HepG2 (cell line): ENCODE measurements around the gene PAMR1. TPM values are rescaled to one million over a fixed set of nuclear protein-coding genes. Genes with fewer than 3 reads are reported as not detected.

ENCODE experiments used
- ATAC-seq: fragments of 200-7000 bp; cut with Tn5 transposase; 3 replicates; pipeline ENCODE4 v1.9.1; 2020; ENCODE audit warnings: mild to moderate bottlenecking, moderate library complexity
- BruUV-seq: library from RNA; stranded (reverse); fragments of 400-500 nt; replicated peaks from 2 replicates; lab custom pipeline; 2021; lab: Mats Ljungman, UMichigan
- CTCF ChIA-PET: fragments of 300-600 bp; formaldehyde crosslinking; extraction: SDS; loops from one replicate; lab custom pipeline; 2021; ENCODE audit warnings: low total read pairs, inconsistent platforms, low intra/inter-chr PET ratio; lab: Yijun Ruan, JAX
- POLR2A ChIA-PET: fragments of 350-600 bp; sonication (Branson Sonifier 250); formaldehyde crosslinking; loops from one replicate; lab custom pipeline; 2020; ENCODE audit warnings: antibody characterized with exemption, inconsistent platforms; lab: Yijun Ruan, JAX
- DNase-seq: peaks from one replicate; pipeline ENCODE4 v3.0.0-alpha.2; 2015; ENCODE audit warnings: low spot score
- FAIRE-seq: peaks from 3 replicates; lab custom pipeline; 2011; peaks lifted over from hg19 to GRCh38; lab: Jason Lieb, UNC
- H2AFZ ChIP-seq: one replicate; pipeline ENCODE4 v1.6.1; 2011; ENCODE audit warnings: low read length, inconsistent platforms
- H3K27ac ChIP-seq: fragments of 300-600 bp; 3 replicates; pipeline ENCODE4 v1.8.0; 2011; ENCODE audit warnings: mixed run types, mild to moderate bottlenecking, mixed read lengths, low read length, inconsistent platforms; ENCODE audit not compliant: insufficient read depth; ENCODE audit errors: extremely low read length
- H3K27me3 ChIP-seq, 2 experiments: fragments of 200-600 bp in 1 of 2; 2 replicates in 1 of 2; 3 replicates in 1 of 2; pipeline versions ENCODE4 v1.6.0 to v1.8.0; 2011; ENCODE audit warnings: low read length in 2 of 2, mild to moderate bottlenecking in 2 of 2, moderate library complexity in 2 of 2, inconsistent platforms in 1 of 2; ENCODE audit not compliant: insufficient read depth in 2 of 2, control insufficient read depth in 1 of 2
- H3K36me3 ChIP-seq, 2 experiments: fragments of 200-600 bp in 1 of 2; replicated peaks in 1 of 2; 2 replicates in 1 of 2; 3 replicates in 1 of 2; pipeline versions ENCODE4 v1.5.1 to v1.8.0; 2011; ENCODE audit warnings: low read length in 2 of 2, inconsistent platforms in 1 of 2; ENCODE audit not compliant: insufficient read depth in 2 of 2, control insufficient read depth in 1 of 2
- H3K4me1 ChIP-seq: 2 replicates; pipeline ENCODE4 v1.5.1; 2012; ENCODE audit warnings: low read length, inconsistent platforms; ENCODE audit not compliant: insufficient read depth
- H3K4me2 ChIP-seq: 2 replicates; pipeline ENCODE4 v1.6.0; 2011; ENCODE audit warnings: low read depth, low read length, inconsistent platforms
- H3K4me3 ChIP-seq, 3 experiments: fragments of 200-600 bp in 1 of 3; sonication (generic), shearing (Covaris generic) in 1 of 3; replicated peaks in 1 of 3; 2 replicates each; pipeline ENCODE4 v1.5.1; 2011 to 2016; ENCODE audit warnings: low read length in 3 of 3, inconsistent platforms in 2 of 3, low read depth in 2 of 3, mild to moderate bottlenecking in 2 of 3, control low read depth in 1 of 3, mixed read lengths in 1 of 3; ENCODE audit not compliant: insufficient read depth in 1 of 3
- H3K79me2 ChIP-seq: one replicate; pipeline ENCODE4 v1.6.1; 2011; ENCODE audit warnings: low read length, inconsistent platforms; ENCODE audit not compliant: insufficient read depth
- H3K9ac ChIP-seq: 2 replicates; pipeline ENCODE4 v1.6.0; 2011; ENCODE audit warnings: mild to moderate bottlenecking, low read depth, low read length, inconsistent platforms; ENCODE audit not compliant: insufficient read depth
- H3K9me3 ChIP-seq: 2 replicates; pipeline ENCODE4 v1.5.1; 2012; ENCODE audit warnings: mild to moderate bottlenecking, low read length
- H4K20me1 ChIP-seq: 2 replicates; pipeline ENCODE4 v1.6.0; 2011; ENCODE audit warnings: inconsistent platforms, mild to moderate bottlenecking, low read length, moderate library complexity; ENCODE audit not compliant: insufficient read depth
- BCL3 ChIP-seq: sonication (generic); formaldehyde crosslinking; IDR thresholded peaks from 2 replicates; pipeline ENCODE4 v1.5.1; 2020; ENCODE audit warnings: mild to moderate bottlenecking, missing genetic modification reagents, moderate library complexity
- CBX1 ChIP-seq: IDR thresholded peaks from one replicate; pipeline ENCODE4 v1.6.1; 2016; ENCODE audit warnings: antibody characterized with exemption, low read depth
- GATA4 ChIP-seq: sonication (generic); IDR thresholded peaks from 2 replicates; pipeline ENCODE4 v1.6.1; 2016; ENCODE audit warnings: antibody characterized with exemption, low read depth, borderline replicate concordance
- GRHL1 ChIP-seq: sonication (generic); formaldehyde crosslinking; conservative IDR thresholded peaks from 2 replicates; pipeline ENCODE4 v1.8.0; 2022; ENCODE audit warnings: missing genetic modification reagents
- LBX2 ChIP-seq: sonication (generic); formaldehyde crosslinking; IDR thresholded peaks from 2 replicates; pipeline ENCODE4 v1.5.0; 2020; ENCODE audit warnings: missing genetic modification reagents, mild to moderate bottlenecking, borderline replicate concordance
- NRL ChIP-seq: sonication (generic); formaldehyde crosslinking; IDR thresholded peaks from 2 replicates; pipeline ENCODE4 v1.5.0; 2020; ENCODE audit warnings: missing genetic modification reagents, mild to moderate bottlenecking, moderate library complexity, borderline replicate concordance
- PCBP1 ChIP-seq: fragments of 200-400 bp; formaldehyde crosslinking; IDR thresholded peaks from 2 replicates; pipeline ENCODE4 v1.6.1; 2017; ENCODE audit warnings: mild to moderate bottlenecking, low read depth, low read length, borderline replicate concordance
- RBM22 ChIP-seq: fragments of 200-400 bp; formaldehyde crosslinking; optimal IDR thresholded peaks from 2 replicates; pipeline ENCODE3; 2017; ENCODE audit warnings: mild to moderate bottlenecking, low read length, moderate library complexity
- THRA ChIP-seq: sonication (generic); formaldehyde crosslinking; IDR thresholded peaks from 2 replicates; pipeline ENCODE4 v1.4.0; 2020; ENCODE audit warnings: missing genetic modification reagents, borderline replicate concordance
- YEATS2 ChIP-seq: sonication (generic); formaldehyde crosslinking; IDR thresholded peaks from 2 replicates; pipeline ENCODE4 v1.4.0; 2020; ENCODE audit warnings: missing genetic modification reagents, borderline replicate concordance
- ZFP37 ChIP-seq: sonication (generic); formaldehyde crosslinking; IDR thresholded peaks from 2 replicates; pipeline ENCODE4 v1.4.0; 2020; ENCODE audit warnings: missing genetic modification reagents, borderline replicate concordance
- ZMYM3 ChIP-seq: sonication (generic); formaldehyde crosslinking; IDR thresholded peaks from 2 replicates; pipeline ENCODE4 v1.5.1; 2020; ENCODE audit warnings: mild to moderate bottlenecking, missing genetic modification reagents
- ZNF510 ChIP-seq: sonication (generic); formaldehyde crosslinking; IDR thresholded peaks from 2 replicates; pipeline ENCODE4 v1.4.0; 2020; ENCODE audit warnings: low read depth, mild to moderate bottlenecking, missing genetic modification reagents
- ZNF749 ChIP-seq: sonication (generic); formaldehyde crosslinking; IDR thresholded peaks from 2 replicates; pipeline ENCODE4 v1.8.0; 2022; ENCODE audit warnings: mild to moderate bottlenecking, missing genetic modification reagents, moderate library complexity, borderline replicate concordance
- ZNF768 ChIP-seq: sonication (generic); formaldehyde crosslinking; IDR thresholded peaks from 2 replicates; pipeline ENCODE4 v1.4.0; 2020; ENCODE audit warnings: missing genetic modification reagents
- ZNF790 ChIP-seq: sonication (generic); formaldehyde crosslinking; IDR thresholded peaks from 2 replicates; pipeline ENCODE4 v1.8.0; 2022; ENCODE audit warnings: missing genetic modification reagents, mild to moderate bottlenecking, borderline replicate concordance
- WGBS: methylation state at CpG from one replicate; pipeline ENCODE4 v1.1.6; 2017; ENCODE audit warnings: low lambda C conversion rate; 5-methylcytosine and 5-hydroxymethylcytosine counted together
- in situ Hi-C: cut with HindIII; loops from 2 replicates; pipeline ENCODE4 v1.10.0; 2017; ENCODE audit warnings: low pct_unique_long_range_greater_than_20kb; ENCODE audit not compliant: extremely low pct_ligation_motif_present
- intact Hi-C: fragments of 100-400 bp; cut with micrococcal nuclease; formaldehyde crosslinking; loops from one replicate; pipeline ENCODE4 v1.10.0; 2022; ENCODE audit not compliant: unreplicated experiment
- polyA plus RNA-seq, 8 experiments: library from polyadenylated mRNA; depleted of rRNA in 3 of 8; stranded (reverse) in 7 of 8; unstranded in 1 of 8; fragments of >200 nt; fragmentation: Illumina TruSeq in 4 of 8; extraction: Trizol in 4 of 8; gene quantifications; 2 replicates each; pipeline versions ENCODE4 v1.2.1 to v1.2.3, GENCODE V29; 2011 to 2016; ENCODE audit warnings: low read depth in 4 of 8, missing spikeins in 1 of 8, mixed read lengths in 1 of 8; ENCODE audit not compliant: insufficient read depth in 1 of 8
- total RNA-seq, 5 experiments: library from RNA; depleted of rRNA; stranded (reverse); fragments of >200 nt; fragmentation: Illumina TruSeq; extraction: Trizol; gene quantifications; 2 replicates each; pipeline ENCODE4 v1.2.3, GENCODE V29; 2016; ENCODE audit warnings: low read depth in 1 of 5

PAMR1 gene
- total and polyA plus RNA-seq, 2 of the 13 experiments (the other 11 are each of a cell fraction or from before 2014, with no cell fraction given): not detected

- TF ChIP-seq ZMYM3 (CRISPR knock-in tag): peak; percentile 53; the same call in 1 of the 2 replicates
- TF ChIP-seq GRHL1 (CRISPR knock-in tag): no peak
- 0 out of 2 replicates have a peak, but pooled peaks have one; percentile 30 for TF ChIP-seq GATA4
- TF ChIP-seq PCBP1: no peak
- TF ChIP-seq ZNF768 (CRISPR knock-in tag): peak; percentile 77; the same call in 1 of the 2 replicates
- TF ChIP-seq, all 625 proteins: peak for 8
These were observed 122.4 kb downstream of the PAMR1 start (continued) for GRCh38 chr11:35402751-35403660.

- no peak for FAIRE-seq
- Histone ChIP-seq H3K4me2 (no peak overlapping the region), H2AFZ (no peak overlapping the region), H3K27me3 (0 out of 5 replicates have a peak, but pooled peaks cover 0 to 1% of the 10 kb centered on the region in 2 experiments), H3K9me3 (no peaks in the 10 kb centered on the region), H3K4me1 (peaks cover 20% of the 10 kb centered on the region), H3K79me2 (no peaks in the 10 kb centered on the region), H3K27ac (no peak overlapping the region), H3K4me3 (no peak overlapping the region), H3K9ac (no peak overlapping the region), H3K36me3 (no peaks in the 10 kb centered on the region), H4K20me1 (no peaks in the 10 kb centered on the region; the same call in 1 of the 2 replicates)
- in situ Hi-C loops: loop anchor here (25.0 kb wide), 2 partner anchors 812 to 1037 kb away; partner anchors contain the start of gene ABTB2
- ChIA-PET CTCF (no interaction called here), POLR2A (no interaction called here)
- intact Hi-C loops: loop anchor here (10.0 kb wide), 1 partner anchor 744 kb away; no protein-coding TSS in a partner anchor
- DNase-seq: no peak
- BruUV-seq: no TSS peak
- WGBS: 6% methylated on average over 1 of the region's 1 CpG
- ATAC-seq: no peak
- TF ChIP-seq ZNF749 (no peak), BCL3 (CRISPR knock-in tag) (no peak), CBX1 (no peak), NRL (CRISPR knock-in tag) (no peak), RBM22 (no peak), YEATS2 (CRISPR knock-in tag) (no peak), ZFP37 (CRISPR knock-in tag) (no peak), ZNF790 (CRISPR knock-in tag) (no peak), ZNF510 (CRISPR knock-in tag) (no peak), LBX2 (CRISPR knock-in tag) (no peak), THRA (CRISPR knock-in tag) (no peak)
These were observed 126.5 kb downstream of the PAMR1 start for GRCh38 chr11:35398881-35399280.
